Posterior cingulate gyrus (tissue), 11 donors: ENCODE measurements around the gene RDM1.
"Not testable (repeated sequence)": the region's sequence is repeated elsewhere in the genome, so short reads cannot be mapped to it uniquely, and the experiment has no call there.

Source experiments
- DNase-seq, 10 donors: peaks; one replicate each; pipeline versions ENCODE4 v3.0.0 to v3.0.0-alpha.2; 2020 to 2021; ENCODE audit warnings: mixed read lengths in 3 of 10
- intact Hi-C: fragments of 100-400 bp; cut with DNase I; formaldehyde crosslinking; loops from one replicate; pipeline ENCODE4 v1.15.1; 2023

The RDM1 gene

GRCh38 chr17:35930211-35931065 is at the start of gene RDM1:
RDM1 (minus strand) TSS chr17:35930773; CDS start chr17:35930727, 46 bp downstream.
- intact Hi-C loops = no loop called here

DNA sequence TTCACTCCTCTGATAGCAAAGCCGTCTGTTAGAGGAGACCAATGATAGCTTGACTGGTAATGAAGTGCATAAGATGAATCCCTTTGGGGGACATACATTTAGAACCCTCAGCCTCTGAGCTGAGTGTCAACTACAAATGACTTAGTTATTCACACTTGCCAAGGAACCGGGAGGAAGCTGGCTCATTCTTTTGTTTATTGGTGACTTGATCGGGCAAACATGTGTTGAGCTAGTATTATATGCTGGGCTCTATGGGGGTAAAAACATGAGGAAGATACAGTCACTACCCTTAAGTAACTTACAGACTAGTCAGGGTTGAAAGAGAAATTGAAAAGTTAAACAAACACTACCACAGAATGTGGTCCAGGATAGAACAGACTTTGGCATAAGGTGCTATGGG is 47.8 kb upstream of the RDM1 start:
- intact Hi-C loops = no loop called here
- DNase-seq = no peak

More at GRCh38 chr17:35930211-35931065, at the start of gene RDM1:
- peak; percentile 28 to 92 (median 52) for DNase-seq

GRCh38 chr17:35977509-35977908 is 46.9 kb upstream of the RDM1 start:
- no peak for DNase-seq
- intact Hi-C loops = no loop called here

DNA sequence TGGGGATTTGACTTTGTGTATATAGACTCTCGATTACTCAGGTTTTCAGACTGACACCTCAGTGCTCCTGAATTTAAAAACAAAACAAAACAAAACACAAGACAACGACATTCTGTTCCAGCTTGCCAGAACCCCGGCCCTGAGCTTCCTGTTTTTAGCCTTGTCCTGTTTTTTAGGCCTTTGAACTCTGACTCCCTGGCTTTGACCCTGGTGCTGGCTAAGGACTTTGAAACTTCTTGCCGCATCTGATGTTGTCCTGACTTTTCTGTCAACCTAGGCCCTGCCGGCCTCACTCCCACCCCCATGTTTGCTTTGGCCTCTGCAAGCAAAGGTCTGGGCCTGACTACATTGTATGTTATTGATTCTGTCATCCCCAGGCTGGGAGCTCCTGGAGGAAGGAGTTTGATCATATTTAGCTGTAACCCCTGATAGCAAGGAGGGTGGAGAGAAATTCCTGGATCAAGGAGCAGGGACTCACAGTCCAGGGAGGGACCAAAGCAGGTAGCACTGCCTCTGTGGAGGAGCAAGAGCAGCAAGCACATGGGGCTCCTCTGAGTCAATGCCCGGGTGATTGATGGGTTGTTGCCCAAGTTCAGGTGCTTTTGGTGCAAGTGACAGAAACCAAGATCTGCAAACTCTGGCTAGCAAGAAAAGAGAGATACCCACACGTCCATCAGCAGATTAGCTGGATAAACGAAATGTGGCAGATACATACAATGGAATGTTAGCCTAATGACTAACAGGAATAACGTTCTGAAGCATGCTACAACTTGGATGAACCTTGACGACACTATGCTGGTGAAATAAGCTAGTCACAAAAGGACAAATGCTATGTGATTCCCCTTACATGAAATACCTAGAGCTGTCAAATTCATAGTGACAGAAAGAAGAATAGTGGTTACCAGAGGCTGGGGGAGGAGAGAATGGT is 43.0 kb upstream of the RDM1 start:
- intact Hi-C loops = no loop called here
- DNase-seq = no peak

- no peak for DNase-seq
- intact Hi-C loops = no loop called here
Observed at GRCh38 chr17:35972945-35973332, 42.4 kb upstream of the RDM1 start.

DNA sequence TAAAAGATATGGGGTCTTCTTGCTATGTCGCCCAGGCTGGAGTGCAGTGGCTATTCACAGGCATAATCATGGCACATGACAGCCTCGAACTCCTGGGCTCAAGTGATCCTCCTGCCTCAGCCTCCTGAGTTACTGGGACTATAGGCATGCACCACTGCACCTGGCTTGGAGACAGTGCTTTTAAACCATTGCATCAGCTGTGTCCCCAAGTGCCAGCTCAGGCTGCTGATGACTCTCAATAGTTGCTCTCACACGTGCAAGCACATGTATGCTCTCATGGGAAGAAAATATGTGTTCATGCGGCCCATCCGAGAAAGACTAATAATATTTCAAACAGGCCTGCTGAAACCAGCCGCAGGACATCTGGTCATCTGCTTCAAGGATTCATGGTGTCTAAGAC is 42.0 kb upstream of the RDM1 start:
- intact Hi-C loops = no loop called here
- DNase-seq = no peak

DNA sequence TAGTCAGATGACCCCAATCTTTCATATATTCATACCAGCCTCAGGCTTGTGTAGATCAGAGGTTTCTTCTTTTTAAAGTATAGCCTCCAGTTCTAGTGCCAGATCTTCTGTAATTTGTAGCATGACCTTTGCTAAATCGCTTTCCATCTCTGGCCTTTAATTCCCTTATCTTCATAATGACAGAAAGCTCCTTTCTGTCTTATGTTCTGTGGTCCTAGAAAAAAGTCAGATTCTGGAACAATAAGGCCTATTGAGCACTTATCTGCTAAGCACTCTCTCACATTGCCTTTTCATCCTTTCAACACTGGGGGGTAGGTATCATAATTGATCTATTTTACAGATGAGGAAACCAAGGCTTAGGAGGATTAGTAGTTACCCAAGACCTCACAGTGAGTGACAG is 41.5 kb upstream of the RDM1 start:
- no peak for DNase-seq
- intact Hi-C loops = no loop called here

GRCh38 chr17:35969558-35970380 is 39.2 kb upstream of the RDM1 start:
- DNase-seq = peak in 8 of 10 donors; percentile 32 to 93 (median 78)
- intact Hi-C loops = loop anchor here (1.0 to 2.0 kb wide), 2 partner anchors 179 to 514 kb away; no protein-coding TSS in a partner anchor

DNA sequence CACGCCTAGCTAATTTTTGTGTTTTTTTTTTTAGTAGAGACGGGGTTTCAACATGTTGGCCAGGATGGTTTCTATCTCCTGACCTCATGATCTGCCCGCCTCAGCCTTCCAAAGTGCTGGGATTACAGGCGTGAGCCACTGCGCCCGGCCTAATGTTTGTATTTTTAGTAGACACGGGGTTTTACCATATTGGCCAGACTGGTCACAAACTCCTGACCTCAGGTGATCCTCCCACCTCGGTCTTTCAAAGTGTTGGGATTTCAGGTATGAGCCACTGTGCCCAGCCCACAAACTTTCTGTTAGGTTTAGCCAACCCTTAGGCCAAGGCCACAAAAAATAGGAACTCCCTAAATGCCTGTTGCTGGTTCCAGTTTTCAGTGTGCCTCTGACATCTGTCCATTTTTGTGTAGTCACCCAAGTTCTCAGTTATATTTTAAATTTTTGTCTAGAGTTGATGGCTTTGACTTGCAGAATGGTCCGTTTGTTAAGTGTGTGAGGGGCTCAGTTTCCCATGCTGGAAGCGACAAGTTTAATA is 38.0 kb upstream of the RDM1 start:
- intact Hi-C loops = loop anchor here (1.0 to 2.0 kb wide), 2 partner anchors 180 to 515 kb away; no protein-coding TSS in a partner anchor
- no peak for DNase-seq

- no peak for DNase-seq
- intact Hi-C loops = no loop called here
Observed at GRCh38 chr17:35965272-35965671, 34.7 kb upstream of the RDM1 start.

GRCh38 chr17:35963663-35964062 is 33.1 kb upstream of the RDM1 start:
- intact Hi-C loops = no loop called here
- no peak for DNase-seq

GRCh38 chr17:35953720-35954119 is 23.1 kb upstream of the RDM1 start:
- intact Hi-C loops = no loop called here
- DNase-seq = no peak

DNA sequence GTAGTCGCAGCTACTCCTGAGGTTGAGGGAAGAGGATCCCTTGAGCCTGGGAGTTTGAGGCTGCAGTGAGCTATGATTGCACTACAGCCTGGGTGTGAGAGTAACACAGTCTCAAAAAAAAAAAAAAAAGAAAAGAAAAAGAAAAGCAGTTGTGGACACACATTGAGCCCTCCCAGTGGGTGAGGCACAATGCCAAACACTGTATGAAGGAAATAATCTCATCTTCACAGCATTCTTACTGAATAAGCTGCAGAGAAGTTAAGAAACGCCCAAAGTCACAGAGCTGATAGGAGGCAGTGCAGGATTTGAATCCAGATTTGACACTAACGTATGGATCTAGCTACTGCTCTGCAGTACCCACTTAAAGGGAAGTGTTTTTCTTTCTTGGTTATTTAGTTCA is 18.8 kb upstream of the RDM1 start:
- DNase-seq = no peak
- intact Hi-C loops = no loop called here

- no peak for DNase-seq
- intact Hi-C loops = no loop called here
Observed at GRCh38 chr17:35948092-35948491, 17.5 kb upstream of the RDM1 start.

- DNase-seq = peak in 4 of 10 donors; percentile 11 to 26 (median 18)
- intact Hi-C loops = no loop called here
Observed at GRCh38 chr17:35947156-35947585, 16.6 kb upstream of the RDM1 start.

GRCh38 chr17:35944151-35944550 is 13.6 kb upstream of the RDM1 start:
- intact Hi-C loops = no loop called here
- DNase-seq = no peak

- intact Hi-C loops = no loop called here
- DNase-seq = no peak
Observed at GRCh38 chr17:35943537-35943936, 13.0 kb upstream of the RDM1 start, which contains the start of gene LYZL6. LYZL6 (minus strand) TSS chr17:35943713; CDS start chr17:35939356, 4,357 bp downstream.

DNA sequence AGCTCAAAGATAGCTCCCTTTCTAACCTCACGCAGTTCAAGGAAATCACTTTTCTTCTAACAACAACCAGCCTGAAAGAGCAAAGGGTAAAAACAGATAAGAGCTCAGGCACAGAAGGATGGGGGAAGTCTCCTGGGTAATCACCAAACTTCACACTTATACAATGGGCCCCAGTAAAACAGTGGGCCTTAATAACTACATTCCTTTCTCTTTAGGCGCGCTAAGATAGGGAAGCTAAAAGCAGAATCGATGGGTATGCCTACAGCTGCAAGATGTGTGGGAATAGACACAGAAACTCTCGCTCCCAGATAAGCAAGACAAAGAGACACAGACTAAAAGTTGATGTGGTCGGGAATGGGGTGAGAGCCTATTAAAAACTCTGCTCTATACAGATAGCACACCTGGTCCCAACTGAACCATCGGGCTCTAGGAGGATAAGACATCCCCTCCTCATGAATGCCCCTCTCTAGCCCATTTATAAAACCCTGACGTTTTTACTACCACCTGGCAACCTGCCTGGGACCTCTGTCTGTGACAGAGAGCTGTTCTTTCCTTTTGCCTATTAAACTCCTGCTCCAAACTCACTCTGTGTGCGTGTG is 12.1 kb upstream of the RDM1 start:
- intact Hi-C loops = no loop called here
- no peak for DNase-seq

DNA sequence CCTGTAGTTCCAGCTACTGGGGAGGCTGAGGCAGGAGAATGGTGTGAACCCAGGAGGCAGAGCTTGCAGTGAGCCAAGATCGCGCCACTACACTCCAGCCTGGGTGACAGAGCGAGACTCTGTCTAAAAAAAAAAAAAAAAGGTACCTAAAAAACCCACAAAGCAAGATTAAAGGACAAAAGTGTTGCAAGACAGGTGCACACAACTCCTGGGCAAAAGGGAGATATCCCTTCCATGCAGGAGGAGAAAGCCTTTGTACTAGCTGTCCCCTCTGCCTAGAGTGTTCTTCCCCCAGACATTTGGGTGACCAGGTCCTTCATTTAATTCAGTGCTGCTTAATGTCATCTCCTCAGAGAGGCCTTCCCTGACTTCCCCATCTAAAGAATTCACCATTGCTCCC is 7.9 kb upstream of the RDM1 start:
- DNase-seq, intact Hi-C loops: not testable (repeated sequence)

DNA sequence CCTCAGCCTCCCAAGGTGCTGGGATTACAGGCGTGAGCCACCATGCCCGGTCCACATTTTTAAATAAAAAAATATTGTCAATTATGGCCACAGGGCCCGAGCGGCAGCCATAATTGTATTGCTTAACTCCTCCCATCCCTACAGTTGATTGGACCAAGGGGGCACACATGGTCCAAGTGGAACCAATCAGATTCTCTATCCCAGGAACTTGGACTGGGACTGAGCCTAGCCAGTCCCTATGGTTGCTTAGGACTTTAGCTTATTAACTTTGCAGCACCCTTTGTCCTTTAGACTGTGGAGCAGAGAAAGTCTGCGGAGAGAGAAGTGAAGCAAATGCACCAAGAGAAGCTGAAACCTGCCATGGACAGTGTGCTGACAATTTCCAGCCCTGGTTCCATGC is 5.5 kb upstream of the RDM1 start:
- intact Hi-C loops = no loop called here
- DNase-seq = no peak
